A673 (cell line): ENCODE measurements around the gene LAMA3. TPM values are rescaled to one million over a fixed set of nuclear protein-coding genes. Genes with fewer than 3 reads are reported as not detected.

Experiments used
- BruUV-seq: library from RNA; stranded (reverse); fragments of 400-500 nt; replicated peaks from 2 replicates; lab custom pipeline; 2021; lab: Mats Ljungman, UMichigan
- CTCF ChIA-PET: fragments of 300-600 bp; sonication (Branson Sonifier 250); formaldehyde crosslinking; loops from one replicate; lab custom pipeline; 2022; ENCODE audit warnings: antibody characterized with exemption; lab: Charles Lee
- POLR2A ChIA-PET: fragments of 300-600 bp; sonication (Branson Sonifier 250); formaldehyde crosslinking; loops from one replicate; lab custom pipeline; 2022; ENCODE audit warnings: antibody characterized with exemption; ENCODE audit not compliant: low non-redundant PET; lab: Charles Lee
- DNase-seq: peaks from one replicate; pipeline ENCODE4 v3.0.0-alpha.2; 2015; ENCODE audit warnings: low spot score
- H3K27ac ChIP-seq: fragments of 200-600 bp; sonication (generic); 2 replicates; pipeline ENCODE4 v1.5.1; 2016; ENCODE audit warnings: mixed run types, low read depth, mild to moderate bottlenecking, mixed read lengths, antibody characterized with exemption, low read length; ENCODE audit not compliant: poor library complexity, severe bottlenecking
- H3K27me3 ChIP-seq: fragments of 200-600 bp; sonication (generic); replicated peaks from 2 replicates; pipeline ENCODE4 v1.6.1; 2017; ENCODE audit warnings: mixed run types, low read depth, mild to moderate bottlenecking, mixed read lengths, antibody characterized with exemption, low read length; ENCODE audit not compliant: insufficient read depth, poor library complexity
- H3K36me3 ChIP-seq: fragments of 200-600 bp; sonication (generic); 2 replicates; pipeline ENCODE4 v1.6.1; 2016; ENCODE audit warnings: mixed run types, mild to moderate bottlenecking, mixed read lengths, antibody characterized with exemption, low read length; ENCODE audit not compliant: insufficient read depth, poor library complexity, severe bottlenecking
- H3K4me1 ChIP-seq: fragments of 200-600 bp; sonication (generic); 2 replicates; pipeline ENCODE4 v1.6.1; 2017; ENCODE audit warnings: mixed run types, mild to moderate bottlenecking, mixed read lengths, antibody characterized with exemption, low read length; ENCODE audit not compliant: insufficient read depth, poor library complexity, severe bottlenecking
- H3K4me3 ChIP-seq: fragments of 200-600 bp; sonication (generic); 2 replicates; pipeline ENCODE4 v1.5.1; 2016; ENCODE audit warnings: low read depth, mixed run types, mild to moderate bottlenecking, mixed read lengths, low read length; ENCODE audit not compliant: poor library complexity, severe bottlenecking
- H3K9me3 ChIP-seq: fragments of 200-600 bp; sonication (generic); 2 replicates; pipeline ENCODE4 v1.6.1; 2016; ENCODE audit warnings: mixed run types, low read depth, mild to moderate bottlenecking, mixed read lengths, antibody characterized with exemption, low read length; ENCODE audit not compliant: poor library complexity, severe bottlenecking
- EZH2 ChIP-seq: fragments of 200-600 bp; sonication (generic); IDR thresholded peaks from 2 replicates; pipeline ENCODE4 v1.6.1; 2017; ENCODE audit warnings: borderline replicate concordance, low read depth, mild to moderate bottlenecking, mixed read lengths, antibody characterized with exemption, low read length; ENCODE audit not compliant: poor library complexity, severe bottlenecking
- intact Hi-C: fragments of 100-400 bp; cut with micrococcal nuclease; formaldehyde crosslinking; loops from one replicate; pipeline ENCODE4 v1.10.0; 2022; ENCODE audit not compliant: unreplicated experiment
- total RNA-seq: library from RNA; stranded (reverse); gene quantifications from 2 replicates; pipeline ENCODE4 v1.2.3, GENCODE V29; 2021
- TF ChIP-seq, protein P1 (sequence below): fragments of 300-800, 200-600 bp; sonication (generic); conservative IDR thresholded peaks from 2 replicates; pipeline ENCODE4 v1.5.1; 2017; ENCODE audit warnings: low read depth, mild to moderate bottlenecking, antibody characterized with exemption, low read length, moderate library complexity, mixed read lengths

Gene LAMA3
- total RNA-seq, 1 experiment from 2014 or later: 2.7 TPM

DNA sequence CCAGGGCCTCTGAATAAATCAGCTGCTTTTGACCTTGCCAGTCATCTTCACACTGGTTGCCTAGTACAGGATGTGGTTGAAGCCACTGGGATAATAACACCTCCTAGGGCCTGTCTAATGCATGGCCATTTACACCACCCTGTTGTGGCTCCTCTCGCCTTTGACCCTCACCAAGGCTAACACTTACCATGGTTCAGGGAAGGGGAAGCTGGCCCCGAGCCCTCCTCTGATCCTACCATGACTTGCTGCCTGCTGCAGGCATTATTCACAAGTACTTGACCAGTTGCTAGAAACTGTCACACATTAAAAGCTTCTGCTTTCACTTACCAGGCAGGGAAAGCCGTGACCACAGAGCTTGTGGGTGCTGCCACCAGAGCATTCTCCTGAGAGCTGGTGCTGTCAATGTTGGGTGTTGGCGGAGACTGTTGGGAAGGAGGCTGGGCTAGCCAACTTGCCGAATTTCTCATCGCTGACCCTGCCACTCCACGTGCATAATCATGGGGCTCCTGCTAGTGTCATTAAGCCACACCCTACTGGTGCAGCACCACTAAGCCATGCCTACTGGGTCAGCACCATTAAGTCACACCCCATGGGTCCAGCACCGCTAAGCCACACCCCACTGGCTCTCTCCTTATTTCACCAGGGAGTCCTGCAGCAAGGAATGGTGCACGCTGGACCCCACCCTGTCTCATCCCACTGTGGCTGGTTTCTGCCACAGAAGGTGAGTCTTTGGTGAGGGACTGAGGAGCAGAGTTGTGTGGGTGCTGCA, 278.3 kb downstream of the LAMA3 start:
- TF ChIP-seq, protein P1, sequence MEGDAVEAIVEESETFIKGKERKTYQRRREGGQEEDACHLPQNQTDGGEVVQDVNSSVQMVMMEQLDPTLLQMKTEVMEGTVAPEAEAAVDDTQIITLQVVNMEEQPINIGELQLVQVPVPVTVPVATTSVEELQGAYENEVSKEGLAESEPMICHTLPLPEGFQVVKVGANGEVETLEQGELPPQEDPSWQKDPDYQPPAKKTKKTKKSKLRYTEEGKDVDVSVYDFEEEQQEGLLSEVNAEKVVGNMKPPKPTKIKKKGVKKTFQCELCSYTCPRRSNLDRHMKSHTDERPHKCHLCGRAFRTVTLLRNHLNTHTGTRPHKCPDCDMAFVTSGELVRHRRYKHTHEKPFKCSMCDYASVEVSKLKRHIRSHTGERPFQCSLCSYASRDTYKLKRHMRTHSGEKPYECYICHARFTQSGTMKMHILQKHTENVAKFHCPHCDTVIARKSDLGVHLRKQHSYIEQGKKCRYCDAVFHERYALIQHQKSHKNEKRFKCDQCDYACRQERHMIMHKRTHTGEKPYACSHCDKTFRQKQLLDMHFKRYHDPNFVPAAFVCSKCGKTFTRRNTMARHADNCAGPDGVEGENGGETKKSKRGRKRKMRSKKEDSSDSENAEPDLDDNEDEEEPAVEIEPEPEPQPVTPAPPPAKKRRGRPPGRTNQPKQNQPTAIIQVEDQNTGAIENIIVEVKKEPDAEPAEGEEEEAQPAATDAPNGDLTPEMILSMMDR: no peak
- no peak for TF ChIP-seq EZH2
- Histone ChIP-seq H3K4me1 (peaks cover 5% of the 10 kb centered on the region), H3K9me3 (no peaks in the 10 kb centered on the region), H3K27me3 (no peaks in the 10 kb centered on the region), H3K27ac (no peak overlapping the region), H3K4me3 (no peak overlapping the region), H3K36me3 (no peaks in the 10 kb centered on the region)
- POLR2A ChIA-PET: no interaction called here
- BruUV-seq: no TSS peak
- DNase-seq: no peak
- CTCF ChIA-PET: no interaction called here
- intact Hi-C loops: no loop called here

DNA sequence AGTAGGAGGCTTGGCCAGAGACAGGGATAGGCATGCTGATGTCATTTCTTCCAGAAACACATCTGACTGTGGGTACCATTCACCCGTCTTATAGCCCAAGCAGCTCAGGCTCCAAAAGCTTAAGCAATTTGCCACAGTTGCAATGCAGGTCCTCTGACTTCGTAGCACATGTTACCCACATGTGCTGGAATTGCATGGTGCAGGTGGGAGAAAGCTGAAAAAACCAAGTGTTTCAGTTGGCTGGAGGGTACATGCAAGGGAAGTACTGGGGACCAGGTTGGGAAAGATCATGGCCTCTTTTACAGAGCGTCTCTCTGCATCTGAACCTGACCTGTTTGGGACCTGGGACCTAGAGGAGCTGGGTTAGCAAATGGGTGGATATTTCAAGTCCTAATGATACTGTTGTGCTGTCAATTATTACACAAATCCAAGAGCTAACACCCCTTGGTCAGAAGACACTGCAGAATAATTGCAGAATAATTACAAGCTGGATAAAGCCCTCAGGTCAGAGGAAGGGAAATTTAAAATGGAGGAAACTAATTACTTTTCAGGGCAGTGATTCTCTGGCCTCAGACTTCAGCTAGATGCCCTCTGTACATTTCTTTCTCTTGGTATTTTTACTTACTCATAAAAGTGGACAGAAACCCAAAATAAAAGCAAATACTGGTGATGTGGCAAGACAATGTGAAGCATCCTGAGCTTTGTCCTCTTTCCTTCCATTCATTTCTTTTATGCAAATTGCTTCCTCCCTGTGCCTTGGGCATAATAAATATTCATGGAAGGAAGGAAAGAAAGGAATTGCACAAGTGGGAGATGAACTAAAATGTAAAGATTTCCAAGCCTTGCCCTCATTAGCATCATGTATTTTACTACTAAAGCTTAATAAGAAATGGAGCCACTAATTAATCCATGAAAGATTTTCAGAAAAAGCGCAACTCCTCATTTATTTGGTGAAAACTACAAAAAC, 279.7 kb downstream of the LAMA3 start:
- CTCF ChIA-PET: no interaction called here
- TF ChIP-seq EZH2: no peak
- no peaks in the 10 kb centered on the region for H3K36me3 ChIP-seq
- peak; percentile 30 for DNase-seq
- POLR2A ChIA-PET: no interaction called here
- H3K27ac ChIP-seq: no peak overlapping the region
- no peak overlapping the region for H3K4me3 ChIP-seq
- no TSS peak for BruUV-seq
- H3K27me3 ChIP-seq: no peaks in the 10 kb centered on the region
- no peaks in the 10 kb centered on the region for H3K9me3 ChIP-seq
- peaks cover 5% of the 10 kb centered on the region for H3K4me1 ChIP-seq
- intact Hi-C loops: no loop called here

- H3K36me3 ChIP-seq: no peaks in the 10 kb centered on the region
- no peak for DNase-seq
- no peak overlapping the region for H3K27ac ChIP-seq
- H3K9me3 ChIP-seq: no peaks in the 10 kb centered on the region
- TF ChIP-seq, protein P1: no peak
- no peak for TF ChIP-seq EZH2
- ChIA-PET CTCF (no interaction called here), POLR2A (no interaction called here)
- BruUV-seq: no TSS peak
- peaks cover 5% of the 10 kb centered on the region for H3K4me1 ChIP-seq
- H3K27me3 ChIP-seq: no peaks in the 10 kb centered on the region
- intact Hi-C loops: no loop called here
- H3K4me3 ChIP-seq: no peak overlapping the region
These were observed 280.4 kb downstream of the LAMA3 start for GRCh38 chr18:23969664-23970063.
